Gastrocnemius medialis (tissue), 4 donors: ENCODE data around the gene ARHGAP26. TPM values are rescaled to one million over a fixed set of nuclear protein-coding genes. Genes with fewer than 3 reads are reported as not detected.

Source experiments
- ATAC-seq, 2 donors: fragments of 150-250 bp; one replicate each; pipeline ENCODE4 v1.9.1; 2016
- DNase-seq, 2 donors: peaks; one replicate each; pipeline ENCODE4 v3.0.0-alpha.2; 2019
- H3K27ac ChIP-seq, 4 donors: fragments of 200-600 bp; sonication (generic); 1 replicate in 1 of 4; 2 replicates in 3 of 4; pipeline ENCODE4 v1.5.1; 2016 to 2018; ENCODE audit warnings: mild to moderate bottlenecking in 2 of 4, moderate library complexity in 1 of 4
- H3K27me3 ChIP-seq, 3 donors: fragments of 200-600 bp; sonication (generic) in 2 of 3; 1 replicate in 1 of 3; 2 replicates in 2 of 3; pipeline versions ENCODE4 v1.5.1 to v1.6.0; 2016 to 2019; ENCODE audit warnings: mild to moderate bottlenecking in 1 of 3, moderate library complexity in 1 of 3
- H3K36me3 ChIP-seq, 2 donors: fragments of 200-600 bp; sonication (generic) in 1 of 2; one replicate each; pipeline ENCODE4 v1.5.1; 2017 to 2018
- H3K4me1 ChIP-seq, 2 donors: fragments of 200-600 bp; sonication (generic) in 1 of 2; one replicate each; pipeline ENCODE4 v1.5.1; 2016 to 2017; ENCODE audit warnings: mild to moderate bottlenecking in 2 of 2
- H3K4me3 ChIP-seq, 4 donors: fragments of 200-600 bp; sonication (generic) in 3 of 4; 1 replicate in 1 of 4; 2 replicates in 3 of 4; pipeline ENCODE4 v1.5.1; 2016 to 2019; ENCODE audit warnings: mild to moderate bottlenecking in 2 of 4
- H3K9me3 ChIP-seq, 3 donors: fragments of 200-600 bp; sonication (generic) in 2 of 3; 1 replicate in 1 of 3; 2 replicates in 2 of 3; pipeline ENCODE4 v1.5.1; 2016 to 2019
- POLR2A ChIP-seq, 2 donors: fragments of 450-650 bp; IDR thresholded peaks; one replicate each; pipeline ENCODE4 v1.6.1; 2017; ENCODE audit warnings: antibody characterized with exemption in 2 of 2, mild to moderate bottlenecking in 2 of 2, moderate library complexity in 2 of 2
- in situ Hi-C, 4 donors: fragments of 200-750 bp; cut with MboI; loops; one replicate each; pipeline versions ENCODE4 v1.15.0 to v1.8.0; 2017; ENCODE audit warnings: low sequenced_read_pairs in 4 of 4
- intact Hi-C: fragments of 100-400 bp; cut with DNase I; formaldehyde crosslinking; loops from one replicate; pipeline ENCODE4 v1.15.1; 2023; ENCODE audit warnings: low total_unique reads
- total RNA-seq, 4 donors: library from RNA; depleted of rRNA; stranded (reverse); fragments of >200 nt; gene quantifications; one replicate each; pipeline versions ENCODE4 v1.1.0 to v1.2.3, GENCODE V29; 2016
- TF ChIP-seq, protein P1 (sequence below), 5 experiments: fragments of 450-650 bp in 3 of 5; fragments of 200-600 bp in 2 of 5; sonication (generic) in 2 of 5; IDR thresholded peaks in 4 of 5; conservative IDR thresholded peaks in 1 of 5; 1 replicate in 4 of 5; 2 replicates in 1 of 5; pipeline ENCODE4 v1.5.1; 2016 to 2019; ENCODE audit warnings: antibody characterized with exemption in 5 of 5, mild to moderate bottlenecking in 3 of 5, moderate library complexity in 3 of 5

ARHGAP26 gene
- total RNA-seq, 4 donors from 2014 or later: 9.1 to 22.4 (median 13.4) TPM

DNA sequence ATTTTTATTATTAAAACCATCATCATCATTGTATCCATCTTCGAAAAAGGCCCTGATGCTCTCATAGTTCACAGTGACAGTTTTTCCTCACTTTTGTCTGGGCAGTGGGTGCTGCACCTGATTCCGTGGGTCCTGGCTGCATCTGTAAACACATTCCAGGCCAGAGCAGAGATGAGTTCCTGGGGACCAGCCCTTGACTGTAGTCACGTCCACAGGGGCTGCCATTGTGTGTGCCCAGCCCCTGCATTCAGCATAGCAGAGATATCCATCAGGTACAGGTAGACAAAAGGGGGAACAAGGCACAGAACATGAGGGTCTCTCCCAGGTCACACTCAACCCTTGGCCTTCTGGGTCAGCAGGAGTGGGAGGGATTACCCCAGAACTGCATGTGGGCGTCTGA is 444.3 kb downstream of the ARHGAP26 start:
- no peak overlapping the region for H3K4me3 ChIP-seq
- TF ChIP-seq, protein P1, sequence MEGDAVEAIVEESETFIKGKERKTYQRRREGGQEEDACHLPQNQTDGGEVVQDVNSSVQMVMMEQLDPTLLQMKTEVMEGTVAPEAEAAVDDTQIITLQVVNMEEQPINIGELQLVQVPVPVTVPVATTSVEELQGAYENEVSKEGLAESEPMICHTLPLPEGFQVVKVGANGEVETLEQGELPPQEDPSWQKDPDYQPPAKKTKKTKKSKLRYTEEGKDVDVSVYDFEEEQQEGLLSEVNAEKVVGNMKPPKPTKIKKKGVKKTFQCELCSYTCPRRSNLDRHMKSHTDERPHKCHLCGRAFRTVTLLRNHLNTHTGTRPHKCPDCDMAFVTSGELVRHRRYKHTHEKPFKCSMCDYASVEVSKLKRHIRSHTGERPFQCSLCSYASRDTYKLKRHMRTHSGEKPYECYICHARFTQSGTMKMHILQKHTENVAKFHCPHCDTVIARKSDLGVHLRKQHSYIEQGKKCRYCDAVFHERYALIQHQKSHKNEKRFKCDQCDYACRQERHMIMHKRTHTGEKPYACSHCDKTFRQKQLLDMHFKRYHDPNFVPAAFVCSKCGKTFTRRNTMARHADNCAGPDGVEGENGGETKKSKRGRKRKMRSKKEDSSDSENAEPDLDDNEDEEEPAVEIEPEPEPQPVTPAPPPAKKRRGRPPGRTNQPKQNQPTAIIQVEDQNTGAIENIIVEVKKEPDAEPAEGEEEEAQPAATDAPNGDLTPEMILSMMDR (IDR thresholded peaks at IDR 0.05 in 4 of 5, conservative IDR thresholded peaks at IDR 0.05 in 1 of 5): no peak
- TF ChIP-seq POLR2A (IDR thresholded peaks at IDR 0.05): no peak
- DNase-seq (no peak), ATAC-seq (no peak)
- no peaks in the 10 kb centered on the region for H3K9me3 ChIP-seq
- peaks cover 22 to 35% of the 10 kb centered on the region in 2 donors for H3K4me1 ChIP-seq
- no peaks in the 10 kb centered on the region for H3K27me3 ChIP-seq
- H3K36me3 ChIP-seq: peaks cover 0 to 4% of the 10 kb centered on the region in 2 donors
- intact Hi-C loops (no loop called here), in situ Hi-C loops (no loop called here)
- no peak overlapping the region for H3K27ac ChIP-seq

DNA sequence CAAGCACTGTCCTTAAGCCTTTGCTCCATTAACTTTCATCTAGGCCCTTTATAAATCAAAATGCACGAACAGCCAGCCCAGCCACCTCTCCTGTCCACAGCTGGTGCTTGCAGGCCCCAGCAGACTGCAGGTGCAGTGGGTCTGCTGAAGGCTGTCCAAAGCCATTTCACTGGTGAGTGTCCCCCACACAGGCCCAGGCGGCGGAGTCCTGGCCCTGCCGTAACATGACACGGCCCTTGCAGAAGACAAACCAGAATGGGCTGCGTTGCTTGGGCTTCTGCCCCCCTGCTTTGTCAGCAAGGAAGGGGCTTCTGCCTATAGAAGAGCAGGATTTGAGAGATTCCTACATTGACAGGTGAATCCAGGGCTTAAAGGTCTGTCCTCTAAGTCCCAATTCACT is 444.7 kb downstream of the ARHGAP26 start:
- peaks cover 0 to 4% of the 10 kb centered on the region in 2 donors for H3K36me3 ChIP-seq
- intact Hi-C loops (no loop called here), in situ Hi-C loops (no loop called here)
- ATAC-seq (no peak), DNase-seq (no peak)
- no peak overlapping the region for H3K4me3 ChIP-seq
- peaks cover 22 to 38% of the 10 kb centered on the region in 2 donors for H3K4me1 ChIP-seq
- TF ChIP-seq, protein P1 (IDR thresholded peaks at IDR 0.05 in 4 of 5, conservative IDR thresholded peaks at IDR 0.05 in 1 of 5): no peak
- no peak for TF ChIP-seq POLR2A (IDR thresholded peaks at IDR 0.05)
- H3K27me3 ChIP-seq: no peaks in the 10 kb centered on the region
- no peak overlapping the region for H3K27ac ChIP-seq
- H3K9me3 ChIP-seq: no peaks in the 10 kb centered on the region

- Histone ChIP-seq H3K27ac (no peak overlapping the region), H3K4me1 (peaks cover 22 to 42% of the 10 kb centered on the region in 2 donors), H3K4me3 (no peak overlapping the region), H3K27me3 (no peaks in the 10 kb centered on the region), H3K36me3 (peaks cover 0 to 4% of the 10 kb centered on the region in 2 donors), H3K9me3 (no peaks in the 10 kb centered on the region)
- no peak for TF ChIP-seq POLR2A (IDR thresholded peaks at IDR 0.05)
- TF ChIP-seq, protein P1 (IDR thresholded peaks at IDR 0.05 in 4 of 5, conservative IDR thresholded peaks at IDR 0.05 in 1 of 5): no peak
- DNase-seq (no peak), ATAC-seq (no peak)
- in situ Hi-C loops (no loop called here), intact Hi-C loops (no loop called here)
Observed at GRCh38 chr5:143215690-143216089, 445.5 kb downstream of the ARHGAP26 start.

DNA sequence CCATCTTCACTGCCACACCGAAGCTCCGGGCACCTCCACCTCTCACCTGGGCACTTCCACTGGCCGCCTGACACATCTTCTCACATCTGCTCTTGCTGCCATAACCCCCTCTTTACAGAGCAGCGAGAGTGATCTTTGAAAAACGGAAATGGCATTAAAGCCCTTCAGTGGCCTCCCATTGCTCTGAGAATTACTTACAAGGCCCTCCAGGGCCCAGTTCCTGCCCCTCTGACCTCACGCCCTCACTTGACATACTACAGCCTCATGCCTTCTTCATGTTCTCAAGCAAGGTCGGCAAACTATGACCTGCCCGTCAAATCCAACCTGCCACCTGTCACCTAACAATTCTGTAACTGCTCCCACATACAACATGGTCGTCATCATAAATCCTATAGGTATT is 446.0 kb downstream of the ARHGAP26 start:
- DNase-seq: no peak
- in situ Hi-C loops: no loop called here
- intact Hi-C loops: no loop called here
- no peaks in the 10 kb centered on the region for H3K27me3 ChIP-seq
- ATAC-seq: no peak
- peaks cover 22 to 46% of the 10 kb centered on the region in 2 donors for H3K4me1 ChIP-seq
- no peaks in the 10 kb centered on the region for H3K9me3 ChIP-seq
- H3K36me3 ChIP-seq: peaks cover 0 to 4% of the 10 kb centered on the region in 2 donors
- H3K4me3 ChIP-seq: no peak overlapping the region
- no peak overlapping the region for H3K27ac ChIP-seq
- no peak for TF ChIP-seq POLR2A (IDR thresholded peaks at IDR 0.05)
- TF ChIP-seq, protein P1 (IDR thresholded peaks at IDR 0.05 in 4 of 5, conservative IDR thresholded peaks at IDR 0.05 in 1 of 5): no peak
